Esophagus squamous epithelium (tissue), 5 donors: Measurements from ENCODE around the gene OBP2A. TPM values are rescaled to one million over a fixed set of nuclear protein-coding genes. Genes with fewer than 3 reads are reported as not detected.

Source experiments
- DNase-seq: peaks from one replicate; lab custom pipeline; 2025; lab: John Stamatoyannopoulos, UW
- H3K27ac ChIP-seq, 4 donors: fragments of 200-600 bp; sonication (generic); one replicate each; pipeline ENCODE4 v1.5.1; 2016 to 2019; ENCODE audit warnings: mild to moderate bottlenecking in 1 of 4
- H3K27me3 ChIP-seq, 4 donors: fragments of 200-600 bp; sonication (generic); 1 replicate in 3 of 4; 2 replicates in 1 of 4; pipeline versions ENCODE4 v1.5.1 to v1.6.0; 2017 to 2021; ENCODE audit warnings: antibody characterized with exemption in 1 of 4
- H3K36me3 ChIP-seq, 3 donors: fragments of 200-600 bp; sonication (generic); one replicate each; pipeline ENCODE4 v1.5.1; 2016 to 2019
- H3K4me1 ChIP-seq, 3 donors: fragments of 200-600 bp; sonication (generic); one replicate each; pipeline ENCODE4 v1.5.1; 2017 to 2019
- H3K4me3 ChIP-seq, 4 donors: fragments of 200-600 bp; sonication (generic); 1 replicate in 3 of 4; 2 replicates in 1 of 4; pipeline ENCODE4 v1.5.1; 2016 to 2019; ENCODE audit warnings: mild to moderate bottlenecking in 2 of 4, moderate library complexity in 1 of 4
- H3K9me3 ChIP-seq, 3 donors: fragments of 200-600 bp; sonication (generic); one replicate each; pipeline ENCODE4 v1.5.1; 2016 to 2019
- CTCF ChIP-seq, 6 experiments: fragments of 450-650 bp in 4 of 6; fragments of 200-600 bp in 2 of 6; sonication (generic) in 2 of 6; IDR thresholded peaks; one replicate each; pipeline ENCODE4 v1.5.1; 2016 to 2019; ENCODE audit warnings: antibody characterized with exemption in 6 of 6, mild to moderate bottlenecking in 4 of 6, moderate library complexity in 4 of 6
- POLR2A ChIP-seq, 4 donors: fragments of 450-650 bp; IDR thresholded peaks; one replicate each; pipeline ENCODE4 v1.6.1; 2017; ENCODE audit warnings: antibody characterized with exemption in 4 of 4, mild to moderate bottlenecking in 4 of 4, moderate library complexity in 3 of 4
- WGBS, 2 donors: methylation state at CpG; one replicate each; pipeline ENCODE4 v1.1.5; 2018; 5-methylcytosine and 5-hydroxymethylcytosine counted together
- intact Hi-C: fragments of 100-400 bp; cut with DNase I; formaldehyde crosslinking; loops from one replicate; pipeline ENCODE4 v1.15.0; 2022
- total RNA-seq, 4 donors: library from RNA; depleted of rRNA; stranded (reverse); fragments of >200 nt; gene quantifications; one replicate each; pipeline ENCODE4 v1.1.0, GENCODE V29; 2016
- donor health status: DM: yes; HTN: yes; CAD: no.

The OBP2A gene
- total RNA-seq, 4 donors from 2014 or later, result not detected

- peaks cover 0 to 64% (median 0%) of the 10 kb centered on the region in 4 donors for H3K27me3 ChIP-seq
- no peak for DNase-seq
- TF ChIP-seq POLR2A (IDR thresholded peaks at IDR 0.05) (no peak), CTCF (IDR thresholded peaks at IDR 0.05) (no peak)
- H3K27ac ChIP-seq, result no peak overlapping the region
- no peaks in the 10 kb centered on the region for H3K36me3 ChIP-seq
- no peaks in the 10 kb centered on the region for H3K4me1 ChIP-seq
- H3K4me3 ChIP-seq, result no peak overlapping the region
- intact Hi-C loops, result no loop called here
- H3K9me3 ChIP-seq, result no peaks in the 10 kb centered on the region
- 91 to 95% methylated on average over 10 of the region's 10 CpGs for WGBS, 2 donors
Measured at GRCh38 chr9:135519179-135519971, 26.6 kb upstream of the OBP2A start.

- no peak within 1 kb of the TSS for H3K4me3 ChIP-seq
- intact Hi-C loops, result no loop called here
- no peaks in the 10 kb centered on the region for H3K9me3 ChIP-seq
- H3K27me3 ChIP-seq, result peaks cover 0 to 64% (median 0%) of the 10 kb centered on the region in 4 donors
- H3K36me3 ChIP-seq, result no peaks in the 10 kb centered on the region
- TF ChIP-seq CTCF (IDR thresholded peaks at IDR 0.05), result no peak
- no peak for TF ChIP-seq POLR2A (IDR thresholded peaks at IDR 0.05)
- DNase-seq, result no peak
- no peaks in the 10 kb centered on the region for H3K4me1 ChIP-seq
- no peak within 1 kb of the TSS for H3K27ac ChIP-seq
- WGBS, 2 donors, result 83 to 85% methylated on average over 7 to 16 of the region's 18 CpGs
Measured at GRCh38 chr9:135520916-135521607, 24.9 kb upstream of the OBP2A start, which contains the start of gene LCN1. TSS of gene LCN1 (plus strand) at chr9:135521440. CDS start at chr9:135521498, 58 bp downstream.

GRCh38 chr9:135521608-135522095, 24.3 kb upstream of the OBP2A start:
- peaks cover 0 to 68% (median 0%) of the 10 kb centered on the region in 4 donors for H3K27me3 ChIP-seq
- no peaks in the 10 kb centered on the region for H3K4me1 ChIP-seq
- intact Hi-C loops, result no loop called here
- no peak overlapping the region for H3K4me3 ChIP-seq
- no peak overlapping the region for H3K27ac ChIP-seq
- H3K36me3 ChIP-seq, result no peaks in the 10 kb centered on the region
- 79% methylated on average over 5 of the region's 11 CpGs; no CpG with 5 or more reads in 1 of the 2 donors for WGBS, 2 donors
- TF ChIP-seq POLR2A (IDR thresholded peaks at IDR 0.05) (no peak), CTCF (IDR thresholded peaks at IDR 0.05) (no peak)
- no peak for DNase-seq
- H3K9me3 ChIP-seq, result no peaks in the 10 kb centered on the region

GRCh38 chr9:135522137-135522877, 23.6 kb upstream of the OBP2A start:
- no peaks in the 10 kb centered on the region for H3K4me1 ChIP-seq
- H3K9me3 ChIP-seq, result no peaks in the 10 kb centered on the region
- no peak for TF ChIP-seq CTCF (IDR thresholded peaks at IDR 0.05)
- TF ChIP-seq POLR2A (IDR thresholded peaks at IDR 0.05), result no peak
- intact Hi-C loops, result no loop called here
- DNase-seq, result no peak
- H3K4me3 ChIP-seq, result no peak overlapping the region
- peaks cover 0 to 75% (median 0%) of the 10 kb centered on the region in 4 donors for H3K27me3 ChIP-seq
- no peak overlapping the region for H3K27ac ChIP-seq
- H3K36me3 ChIP-seq, result no peaks in the 10 kb centered on the region
- 59 to 69% methylated on average over 7 to 9 of the region's 16 CpGs for WGBS, 2 donors
